Thoracic aorta (tissue), 2 donors: ENCODE measurements around the gene NACA2. TPM values are rescaled to one million over a fixed set of nuclear protein-coding genes. Genes with fewer than 3 reads are reported as not detected.
"Not testable (repeated sequence)": the region's sequence is repeated elsewhere in the genome, so short reads cannot be mapped to it uniquely, and the experiment has no call there.

ENCODE experiments used
- ATAC-seq: fragments of 150-250 bp; one replicate; pipeline ENCODE4 v1.8.0; 2017; ENCODE audit warnings: low read depth; ENCODE audit not compliant: insufficient number of reproducible peaks, low FRiP score
- DNase-seq: peaks from one replicate; pipeline ENCODE4 v3.0.0-alpha.2; 2020; ENCODE audit warnings: low spot score
- H3K27ac ChIP-seq, 2 donors: fragments of 200-600 bp; sonication (generic); 1 replicate in 1 of 2; 2 replicates in 1 of 2; pipeline ENCODE4 v1.5.1; 2016; ENCODE audit warnings: mild to moderate bottlenecking in 2 of 2, moderate library complexity in 2 of 2
- H3K27me3 ChIP-seq: fragments of 200-600 bp; sonication (generic); replicated peaks from 2 replicates; pipeline ENCODE4 v1.6.0; 2016; ENCODE audit warnings: mild to moderate bottlenecking; ENCODE audit not compliant: insufficient read depth
- H3K36me3 ChIP-seq: fragments of 200-600 bp; sonication (generic); one replicate; pipeline ENCODE4 v1.5.1; 2016
- H3K4me1 ChIP-seq, 2 donors: fragments of 200-600 bp; sonication (generic); 1 replicate in 1 of 2; 2 replicates in 1 of 2; pipeline versions ENCODE4 v1.5.1 to v1.6.0; 2016; ENCODE audit warnings: low read depth in 2 of 2, mild to moderate bottlenecking in 1 of 2; ENCODE audit not compliant: control insufficient read depth in 1 of 2
- H3K4me3 ChIP-seq: fragments of 200-600 bp; sonication (generic); 2 replicates; pipeline ENCODE4 v1.5.1; 2016; ENCODE audit warnings: mild to moderate bottlenecking
- H3K9me3 ChIP-seq: fragments of 200-600 bp; sonication (generic); 2 replicates; pipeline ENCODE4 v1.5.1; 2016
- CTCF ChIP-seq: fragments of 200-600 bp; sonication (generic); IDR thresholded peaks from one replicate; pipeline ENCODE4 v1.5.1; 2019; ENCODE audit warnings: antibody characterized with exemption
- total RNA-seq, 2 donors: library from RNA; depleted of rRNA; stranded (reverse); fragments of >200 nt; gene quantifications; one replicate each; pipeline versions ENCODE4 v1.1.0 to v1.2.3, GENCODE V29; 2016

The NACA2 gene
- total RNA-seq, 2 donors from 2014 or later: not detected

GRCh38 chr17:61589990-61590389 lies 1.0 kb downstream of the NACA2 start:
- no peaks in the 10 kb centered on the region for H3K4me1 ChIP-seq

DNA sequence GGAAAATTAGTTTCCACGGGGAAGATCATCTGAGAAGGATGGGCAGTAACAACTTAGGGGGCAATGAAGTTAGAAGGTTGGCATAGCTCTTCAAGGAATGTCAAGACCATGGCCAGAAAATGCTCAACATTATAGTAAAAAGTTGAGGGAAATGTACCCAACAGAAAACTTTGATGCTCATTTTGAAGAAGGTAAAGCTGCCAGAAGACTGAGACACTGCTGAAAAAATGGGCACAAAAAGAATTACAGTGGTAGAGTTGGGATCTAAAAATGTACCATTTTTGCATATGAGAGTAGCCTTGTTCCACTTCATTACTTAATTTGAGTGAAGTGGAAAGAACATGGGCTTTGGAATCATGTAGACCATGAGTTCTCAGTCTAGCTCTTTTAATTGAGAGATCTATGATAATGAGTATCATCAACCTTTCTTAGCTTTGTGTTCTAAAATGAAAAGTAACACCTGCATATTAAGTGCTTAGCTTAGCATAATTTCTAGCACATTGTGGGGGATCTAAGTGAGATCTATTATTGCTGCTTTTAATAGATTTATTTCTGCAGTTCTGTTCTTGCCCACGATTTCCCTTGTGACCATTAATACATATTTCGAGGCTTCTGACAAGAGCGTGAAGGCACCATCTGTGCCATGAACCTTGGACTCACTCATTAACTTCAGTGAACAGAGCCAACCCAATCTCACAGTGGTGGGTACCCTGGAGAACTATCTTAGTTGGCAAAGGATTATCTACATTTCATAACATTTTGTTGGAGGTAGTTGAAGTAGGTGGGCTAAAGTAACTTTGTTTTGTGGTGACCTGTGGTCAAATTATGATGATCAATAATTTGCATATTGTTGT lies 3.0 kb downstream of the NACA2 start:
- Histone ChIP-seq H3K27ac (no peak overlapping the region), H3K4me3 (no peak overlapping the region), H3K36me3 (no peaks in the 10 kb centered on the region), H3K4me1 (no peaks in the 10 kb centered on the region), H3K9me3 (no peaks in the 10 kb centered on the region), H3K27me3 (no peaks in the 10 kb centered on the region)
- no peak for TF ChIP-seq CTCF
- DNase-seq (no peak), ATAC-seq (no peak)

More at GRCh38 chr17:61589990-61590389, 1.0 kb downstream of the NACA2 start:
- Histone ChIP-seq H3K36me3 (no peaks in the 10 kb centered on the region), H3K4me3 (no peak overlapping the region), H3K27me3 (no peaks in the 10 kb centered on the region), H3K27ac (no peak overlapping the region), H3K9me3 (no peaks in the 10 kb centered on the region)
- TF ChIP-seq CTCF: no peak
- no peak for DNase-seq
- no peak for ATAC-seq

GRCh38 chr17:61587242-61587641 lies 3.8 kb downstream of the NACA2 start:
- TF ChIP-seq CTCF: no peak
- no peaks in the 10 kb centered on the region for H3K36me3 ChIP-seq
- no peak overlapping the region for H3K4me3 ChIP-seq
- ATAC-seq: no peak
- H3K27ac ChIP-seq: no peak overlapping the region
- no peaks in the 10 kb centered on the region for H3K9me3 ChIP-seq
- DNase-seq: no peak
- no peaks in the 10 kb centered on the region for H3K4me1 ChIP-seq
- H3K27me3 ChIP-seq: no peaks in the 10 kb centered on the region

DNA sequence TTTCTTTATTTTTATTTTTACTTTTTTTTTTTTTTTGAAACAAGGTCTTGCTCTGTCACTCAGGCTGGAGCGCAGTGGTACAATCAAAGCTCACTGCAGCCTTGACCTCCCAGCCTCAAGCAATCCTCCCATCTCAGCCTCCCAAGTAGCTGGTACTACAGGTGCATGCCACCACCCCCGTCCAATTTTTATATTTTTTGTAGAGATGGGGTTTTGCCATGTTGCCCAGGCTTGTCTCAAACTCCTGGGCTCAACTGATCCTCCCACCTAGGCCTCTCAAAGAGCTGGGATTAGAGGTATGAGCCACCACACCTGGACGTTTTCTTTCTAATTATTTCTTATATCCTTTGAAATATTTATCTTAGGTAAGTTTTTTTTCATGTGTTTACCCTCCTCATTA lies 4.4 kb downstream of the NACA2 start:
- H3K4me3 ChIP-seq, H3K27ac ChIP-seq, DNase-seq, H3K36me3 ChIP-seq, H3K9me3 ChIP-seq, H3K27me3 ChIP-seq, H3K4me1 ChIP-seq, ATAC-seq: not testable (repeated sequence)

DNA sequence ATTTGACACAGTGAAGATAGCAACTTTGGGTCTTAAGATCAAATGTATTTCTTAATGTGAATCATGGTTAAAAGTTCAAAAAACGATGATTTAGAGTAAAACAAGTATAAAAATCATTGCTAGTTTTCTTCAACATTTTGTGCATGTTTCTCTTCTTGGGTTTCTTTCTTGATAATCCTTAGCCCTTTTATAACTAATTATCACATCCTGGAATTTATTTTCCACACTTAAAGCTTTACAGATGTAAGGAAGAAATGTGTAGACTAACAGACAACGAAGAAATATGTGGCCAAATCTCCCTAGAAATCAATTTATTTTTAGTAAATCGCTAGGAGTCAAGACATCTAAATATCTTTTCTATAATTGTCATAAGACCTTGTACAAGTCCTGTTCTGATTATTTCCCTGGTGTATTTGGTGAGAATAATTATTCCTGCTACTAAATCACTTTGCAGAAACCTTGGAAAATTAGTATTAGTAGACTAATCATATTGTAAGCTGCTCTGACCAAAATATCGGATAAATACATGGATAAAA lies 4.9 kb downstream of the NACA2 start:
- ATAC-seq: no peak
- H3K27me3 ChIP-seq: no peaks in the 10 kb centered on the region
- no peak overlapping the region for H3K27ac ChIP-seq
- no peaks in the 10 kb centered on the region for H3K9me3 ChIP-seq
- no peaks in the 10 kb centered on the region for H3K36me3 ChIP-seq
- TF ChIP-seq CTCF: no peak
- no peaks in the 10 kb centered on the region for H3K4me1 ChIP-seq
- H3K4me3 ChIP-seq: no peak overlapping the region
- DNase-seq: no peak
